Measurements from ENCODE around the gene XYLT2. TPM values are rescaled to one million over a fixed set of nuclear protein-coding genes. Genes with fewer than 3 reads are reported as not detected.

The XYLT2 gene
- total RNA-seq, 2 donors from 2014 or later, result 54.1 to 65.9 TPM

GRCh38 chr17:50347117-50347893, 1.4 kb downstream of the XYLT2 start:
- Histone ChIP-seq H3K27me3 (ENCODE audit: control insufficient read depth, insufficient read depth, low read length, poor library complexity, severe bottlenecking) (peaks cover 10% of the 10 kb centered on the region), H3K9ac (ENCODE audit: extremely low read depth, low read length, poor library complexity, severe bottlenecking) (peak overlapping the region; percentile 53), H3K4me3 (ENCODE audit: low read length) (peak overlapping the region; percentile 87), H3K36me3 (ENCODE audit: control insufficient read depth, insufficient read depth, low read length) (no peaks in the 10 kb centered on the region), H3K4me1 (ENCODE audit: control insufficient read depth, insufficient read depth, low read length) (peaks cover 10% of the 10 kb centered on the region), H3K27ac (ENCODE audit: low read depth, low read length) (no peak overlapping the region), H3K9me3 (ENCODE audit: control insufficient read depth, low read length) (no peaks in the 10 kb centered on the region)
- Mint-ChIP-seq H3K9me3 (no peaks in the 10 kb centered on the region), H3K4me3 (peak overlapping the region; percentile 94), H3K36me3 (ENCODE audit: low read depth) (peaks cover 23% of the 10 kb centered on the region), H3K27ac (peak overlapping the region; percentile 91), H3K27me3 (ENCODE audit: insufficient read depth) (peaks cover 16% of the 10 kb centered on the region), H3K4me1 (peaks cover 28% of the 10 kb centered on the region)
- WGBS, 2 experiments (ENCODE audit: insufficient coverage in 1 of 2, insufficient read length in 1 of 2), result 20 to 22% methylated on average over 8 to 17 of the region's 17 CpGs
- DNase-seq, result peak; percentile 80
- TF ChIP-seq CTCF (conservative IDR thresholded peaks at IDR 0.05), result no peak

- Histone ChIP-seq H3K36me3 (ENCODE audit: control insufficient read depth, insufficient read depth, low read length) (peaks cover under 1% of the 10 kb centered on the region), H3K4me3 (ENCODE audit: low read length) (peak overlapping the region; percentile 87), H3K9ac (ENCODE audit: extremely low read depth, low read length, poor library complexity, severe bottlenecking) (no peak overlapping the region), H3K27ac (ENCODE audit: low read depth, low read length) (no peak overlapping the region), H3K9me3 (ENCODE audit: control insufficient read depth, low read length) (no peaks in the 10 kb centered on the region), H3K27me3 (ENCODE audit: control insufficient read depth, insufficient read depth, low read length, poor library complexity, severe bottlenecking) (peaks cover 10% of the 10 kb centered on the region), H3K4me1 (ENCODE audit: control insufficient read depth, insufficient read depth, low read length) (peaks cover 10% of the 10 kb centered on the region)
- peaks cover 16% of the 10 kb centered on the region for H3K27me3 Mint-ChIP-seq (ENCODE audit: insufficient read depth)
- H3K36me3 Mint-ChIP-seq (ENCODE audit: low read depth), result peaks cover 26% of the 10 kb centered on the region
- no peak overlapping the region for H3K27ac Mint-ChIP-seq
- WGBS, 2 experiments (ENCODE audit: insufficient coverage in 1 of 2, insufficient read length in 1 of 2), result 67 to 86% methylated on average over 1 to 2 of the region's 3 CpGs
- H3K4me1 Mint-ChIP-seq, result peaks cover 28% of the 10 kb centered on the region
- H3K9me3 Mint-ChIP-seq, result no peaks in the 10 kb centered on the region
- DNase-seq, result no peak
- peak overlapping the region; percentile 94 for H3K4me3 Mint-ChIP-seq
- no peak for TF ChIP-seq CTCF (conservative IDR thresholded peaks at IDR 0.05)
Measured at GRCh38 chr17:50347894-50348291, 2.0 kb downstream of the XYLT2 start.

GRCh38 chr17:50348522-50349242, 2.8 kb downstream of the XYLT2 start:
- H3K9me3 Mint-ChIP-seq, result no peaks in the 10 kb centered on the region
- WGBS, 2 experiments (ENCODE audit: insufficient coverage in 1 of 2, insufficient read length in 1 of 2), result 84 to 94% methylated on average over 3 to 7 of the region's 7 CpGs
- peaks cover 32% of the 10 kb centered on the region for H3K36me3 Mint-ChIP-seq (ENCODE audit: low read depth)
- no peak overlapping the region for H3K27ac Mint-ChIP-seq
- H3K4me1 ChIP-seq (ENCODE audit: control insufficient read depth, insufficient read depth, low read length), result peaks cover 10% of the 10 kb centered on the region
- peak; percentile 47 for DNase-seq
- no peak overlapping the region for H3K27ac ChIP-seq (ENCODE audit: low read depth, low read length)
- H3K27me3 ChIP-seq (ENCODE audit: control insufficient read depth, insufficient read depth, low read length, poor library complexity, severe bottlenecking), result peaks cover 10% of the 10 kb centered on the region
- H3K4me1 Mint-ChIP-seq, result peaks cover 28% of the 10 kb centered on the region
- H3K36me3 ChIP-seq (ENCODE audit: control insufficient read depth, insufficient read depth, low read length), result peaks cover 4% of the 10 kb centered on the region
- H3K9ac ChIP-seq (ENCODE audit: extremely low read depth, low read length, poor library complexity, severe bottlenecking), result no peak overlapping the region
- no peaks in the 10 kb centered on the region for H3K9me3 ChIP-seq (ENCODE audit: control insufficient read depth, low read length)
- H3K27me3 Mint-ChIP-seq (ENCODE audit: insufficient read depth), result peaks cover 16% of the 10 kb centered on the region
- H3K4me3 ChIP-seq (ENCODE audit: low read length), result no peak overlapping the region
- peak overlapping the region; percentile 94 for H3K4me3 Mint-ChIP-seq
- TF ChIP-seq CTCF (conservative IDR thresholded peaks at IDR 0.05), result no peak

All from endodermal cell (in vitro differentiated cells).